ENCODE results near the gene RBFOX1.

Gene RBFOX1

GRCh38 chr16:7736138-7736665 lies 403.6 kb downstream of the RBFOX1 start:
- no peak for DNase-seq (ENCODE audit: low read depth)
- H3K4me3 ChIP-seq (ENCODE audit: low read depth, low read length) = no peak overlapping the region
- no peak for TF ChIP-seq CTCF (IDR thresholded peaks at IDR 0.05; ENCODE audit: control insufficient read depth, extremely low read depth, insufficient read depth)

GRCh38 chr16:7742626-7743025 lies 410.0 kb downstream of the RBFOX1 start:
- H3K4me3 ChIP-seq (ENCODE audit: low read depth, low read length) = no peak overlapping the region
- DNase-seq (ENCODE audit: low read depth) = no peak
- no peak for TF ChIP-seq CTCF (IDR thresholded peaks at IDR 0.05; ENCODE audit: control insufficient read depth, extremely low read depth, insufficient read depth)

GRCh38 chr16:7744546-7745264 lies 412.1 kb downstream of the RBFOX1 start:
- no peak for DNase-seq (ENCODE audit: low read depth)
- no peak overlapping the region for H3K4me3 ChIP-seq (ENCODE audit: low read depth, low read length)
- no peak for TF ChIP-seq CTCF (IDR thresholded peaks at IDR 0.05; ENCODE audit: control insufficient read depth, extremely low read depth, insufficient read depth)

- DNase-seq (ENCODE audit: low read depth) = no peak
- TF ChIP-seq CTCF (IDR thresholded peaks at IDR 0.05; ENCODE audit: control insufficient read depth, extremely low read depth, insufficient read depth) = no peak
- H3K4me3 ChIP-seq (ENCODE audit: low read depth, low read length) = no peak overlapping the region
Measured at GRCh38 chr16:7745276-7745675, 412.6 kb downstream of the RBFOX1 start.

GRCh38 chr16:7746941-7747340 lies 414.3 kb downstream of the RBFOX1 start:
- no peak for DNase-seq (ENCODE audit: low read depth)

GRCh38 chr16:7748522-7748921 lies 415.9 kb downstream of the RBFOX1 start:
- no peak for DNase-seq (ENCODE audit: low read depth)
- no peak overlapping the region for H3K4me3 ChIP-seq (ENCODE audit: low read depth, low read length)
- no peak for TF ChIP-seq CTCF (IDR thresholded peaks at IDR 0.05; ENCODE audit: control insufficient read depth, extremely low read depth, insufficient read depth)

More at GRCh38 chr16:7746941-7747340, 414.3 kb downstream of the RBFOX1 start:
- no peak overlapping the region for H3K4me3 ChIP-seq (ENCODE audit: low read depth, low read length)
- TF ChIP-seq CTCF (IDR thresholded peaks at IDR 0.05; ENCODE audit: control insufficient read depth, extremely low read depth, insufficient read depth) = no peak

Measured in LNCaP clone FGC (cell line).